Measurements from ENCODE around the gene FOXJ2. TPM values are rescaled to one million over a fixed set of nuclear protein-coding genes. Genes with fewer than 3 reads are reported as not detected.

FOXJ2 gene
- total and polyA plus RNA-seq, 2 of the 4 experiments (the other 2 are of a cell fraction), result 3.0 to 8.4 TPM

DNA sequence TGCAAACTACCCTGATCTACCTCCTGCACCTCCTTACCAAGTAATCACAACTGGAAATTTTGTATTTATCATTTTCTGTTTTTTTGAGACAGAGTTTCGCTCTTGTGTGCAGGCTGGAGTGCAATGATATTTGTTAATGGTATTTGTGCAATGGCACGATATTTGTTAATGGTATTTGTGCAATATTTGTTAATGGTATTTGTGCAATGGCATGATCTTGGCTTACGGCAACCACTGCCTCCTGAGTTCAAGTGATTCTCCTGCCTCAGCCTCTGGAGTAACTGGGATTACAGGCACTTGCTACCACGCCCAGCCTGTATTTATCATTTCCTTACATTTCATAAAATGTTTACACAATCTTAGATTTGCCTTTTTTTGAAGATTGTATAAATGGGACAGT lies 43.9 kb downstream of the FOXJ2 start:
- BruUV-seq (replicated peaks), result no TSS peak
- Histone ChIP-seq H3K9me3 (ENCODE audit: control insufficient read depth, insufficient read depth, low read length) (no peaks in the 10 kb centered on the region), H3K4me1 (ENCODE audit: control insufficient read depth, insufficient read depth, low read length) (peaks cover 4% of the 10 kb centered on the region), H2BK20ac (ENCODE audit: low read depth, low read length) (no peak overlapping the region), H4K20me1 (ENCODE audit: insufficient read depth, low read length) (no peaks in the 10 kb centered on the region), H3K4me3 (ENCODE audit: insufficient read depth, low read depth, low read length) (no peak overlapping the region), H2BK120ac (ENCODE audit: low read depth, low read length) (no peak overlapping the region), H2AK9ac (replicated peaks; ENCODE audit: low read depth, low read length, poor library complexity) (no peak overlapping the region), H3K14ac (replicated peaks; ENCODE audit: low read depth, low read length) (no peak overlapping the region), H4K91ac (ENCODE audit: insufficient read depth, low read depth, low read length) (no peak overlapping the region), H3K18ac (ENCODE audit: low read depth, low read length) (no peak overlapping the region), H3K4ac (ENCODE audit: low read depth, low read length) (no peak overlapping the region), H3K79me1 (ENCODE audit: low read depth in 1 of 2, low read length in 2 of 2) (peaks cover 0 to 3% of the 10 kb centered on the region in 2 experiments; a peak in 2 of 4 replicates), H3K9me1 (ENCODE audit: insufficient read depth, low read length) (no peaks in the 10 kb centered on the region; the same call in 1 of the 2 replicates), H3K4me2 (ENCODE audit: low read depth, low read length) (no peak overlapping the region), H3K9ac (ENCODE audit: low read depth, low read length) (no peak overlapping the region), H2BK15ac (ENCODE audit: low read depth, low read length) (no peak overlapping the region), H3K23ac (ENCODE audit: low read depth, low read length) (no peak overlapping the region), H2AK5ac (ENCODE audit: low read depth, low read length) (no peak overlapping the region), H3K36me3 (ENCODE audit: control insufficient read depth, insufficient read depth, low read length) (no peaks in the 10 kb centered on the region), H2BK5ac (ENCODE audit: low read depth, low read length, poor library complexity, severe bottlenecking) (no peak overlapping the region), H3K27me3 (ENCODE audit: control insufficient read depth, insufficient read depth, low read length) (no peaks in the 10 kb centered on the region), H3K56ac (ENCODE audit: extremely low read depth, insufficient read depth, low read length) (no peak overlapping the region), H4K5ac (ENCODE audit: low read depth, low read length) (no peak overlapping the region), H3K27ac (ENCODE audit: insufficient read depth, low read length) (no peak overlapping the region), H4K8ac (ENCODE audit: low read depth in 2 of 2, low read length in 2 of 2) (no peak overlapping the region), H2AFZ (replicated peaks; ENCODE audit: low read length, poor library complexity) (no peak overlapping the region)
- WGBS, 2 experiments (ENCODE audit: extremely low coverage in 2 of 2, insufficient read length in 1 of 2), result no CpG with 5 or more reads among the region's 4 CpGs
- ChIA-PET POLR2A (ENCODE audit: unreplicated experiment) (no interaction called here), CTCF (interaction anchor here (1.4 kb wide), 1 partner anchor 31 kb away, joined by 4 read pairs; no protein-coding TSS in a partner anchor)
- dilution Hi-C loops (cut with HindIII; ENCODE audit: low sequenced_read_pairs, unreplicated experiment) (no loop called here), intact Hi-C loops (cut with micrococcal nuclease) (loop anchor here (5.0 kb wide), 1 partner anchor 214 kb away; no protein-coding TSS in a partner anchor), in situ Hi-C loops (cut with MboI; ENCODE audit: low sequenced_read_pairs) (loop anchor here (5.0 kb wide), 1 partner anchor 34 kb away; no protein-coding TSS in a partner anchor)
- ATAC-seq (ENCODE audit: low read depth) (no peak), DNase-seq (no peak)
- no peak for TF ChIP-seq SMC3 (IDR thresholded peaks at IDR 0.05; ENCODE audit: low read depth, low read length)
- TF ChIP-seq MAFK (IDR thresholded peaks at IDR 0.05; ENCODE audit: low read depth, low read length), result no peak
- TF ChIP-seq MXI1 (IDR thresholded peaks at IDR 0.05; ENCODE audit: borderline replicate concordance, low read depth, low read length), result no peak

Data from IMR-90 (cell line).